Karpas-422 (cell line): ENCODE measurements around the gene SLC8A2. TPM values are rescaled to one million over a fixed set of nuclear protein-coding genes. Genes with fewer than 3 reads are reported as not detected.

Experiments
- DNase-seq: peaks from one replicate; pipeline ENCODE4 v3.0.0-alpha.2; 2015
- H2AFZ ChIP-seq: fragments of 200-600 bp; sonication (generic); 2 replicates; pipeline ENCODE4 v1.6.1; 2014; ENCODE audit warnings: antibody characterized with exemption, low read length, mixed read lengths
- H3K27ac ChIP-seq: fragments of 200-600 bp; sonication (generic); 2 replicates; pipeline ENCODE4 v1.5.1; 2014; ENCODE audit warnings: mild to moderate bottlenecking, low read length, moderate library complexity
- H3K27me3 ChIP-seq: fragments of 200-600 bp; sonication (generic); 2 replicates; pipeline ENCODE4 v1.6.1; 2014; ENCODE audit warnings: low read length, mixed read lengths
- H3K36me3 ChIP-seq: fragments of 200-600 bp; sonication (generic); 2 replicates; pipeline ENCODE4 v1.6.1; 2014; ENCODE audit warnings: low read length, mixed read lengths; ENCODE audit not compliant: insufficient read depth
- H3K4me1 ChIP-seq: fragments of 200-600 bp; sonication (generic); 2 replicates; pipeline ENCODE4 v1.6.1; 2014; ENCODE audit warnings: mild to moderate bottlenecking, low read length, mixed read lengths
- H3K4me2 ChIP-seq: fragments of 200-600 bp; sonication (generic); 2 replicates; pipeline ENCODE4 v1.6.1; 2014; ENCODE audit warnings: low read length, low read depth, mild to moderate bottlenecking; ENCODE audit not compliant: poor library complexity, severe bottlenecking
- H3K4me3 ChIP-seq: fragments of 200-600 bp; sonication (generic); 2 replicates; pipeline ENCODE4 v1.5.1; 2014; ENCODE audit warnings: mild to moderate bottlenecking, antibody characterized with exemption, low read length, mixed read lengths
- H3K79me2 ChIP-seq: fragments of 200-600 bp; sonication (generic); 2 replicates; pipeline ENCODE4 v1.6.1; 2014; ENCODE audit warnings: mild to moderate bottlenecking, low read length, mixed read lengths
- H3K9ac ChIP-seq: fragments of 200-600 bp; sonication (generic); 2 replicates; pipeline ENCODE4 v1.6.0; 2014; ENCODE audit warnings: low read length
- H3K9me2 ChIP-seq: fragments of 200-600 bp; sonication (generic), shearing (Covaris generic); replicated peaks from 2 replicates; pipeline ENCODE4 v1.6.0; 2014; ENCODE audit warnings: mild to moderate bottlenecking, low read length, moderate library complexity; ENCODE audit not compliant: insufficient read depth
- H3K9me3 ChIP-seq: fragments of 300-700, 200-600 bp; sonication (generic); 2 replicates; pipeline ENCODE4 v1.6.1; 2014; ENCODE audit warnings: low read length, mixed read lengths
- H4K20me1 ChIP-seq: fragments of 200-600 bp; sonication (generic); 2 replicates; pipeline ENCODE4 v1.6.1; 2014; ENCODE audit warnings: mild to moderate bottlenecking, antibody characterized with exemption, low read length, low read depth; ENCODE audit not compliant: insufficient read depth
- total RNA-seq: library from RNA; depleted of rRNA; stranded (reverse); fragments of >200 nt; shearing (Covaris generic); gene quantifications from 2 replicates; pipeline ENCODE4 v1.2.3, GENCODE V29; 2014; ENCODE audit warnings: low replicate concordance; rRNA removed

Gene SLC8A2, protein sequence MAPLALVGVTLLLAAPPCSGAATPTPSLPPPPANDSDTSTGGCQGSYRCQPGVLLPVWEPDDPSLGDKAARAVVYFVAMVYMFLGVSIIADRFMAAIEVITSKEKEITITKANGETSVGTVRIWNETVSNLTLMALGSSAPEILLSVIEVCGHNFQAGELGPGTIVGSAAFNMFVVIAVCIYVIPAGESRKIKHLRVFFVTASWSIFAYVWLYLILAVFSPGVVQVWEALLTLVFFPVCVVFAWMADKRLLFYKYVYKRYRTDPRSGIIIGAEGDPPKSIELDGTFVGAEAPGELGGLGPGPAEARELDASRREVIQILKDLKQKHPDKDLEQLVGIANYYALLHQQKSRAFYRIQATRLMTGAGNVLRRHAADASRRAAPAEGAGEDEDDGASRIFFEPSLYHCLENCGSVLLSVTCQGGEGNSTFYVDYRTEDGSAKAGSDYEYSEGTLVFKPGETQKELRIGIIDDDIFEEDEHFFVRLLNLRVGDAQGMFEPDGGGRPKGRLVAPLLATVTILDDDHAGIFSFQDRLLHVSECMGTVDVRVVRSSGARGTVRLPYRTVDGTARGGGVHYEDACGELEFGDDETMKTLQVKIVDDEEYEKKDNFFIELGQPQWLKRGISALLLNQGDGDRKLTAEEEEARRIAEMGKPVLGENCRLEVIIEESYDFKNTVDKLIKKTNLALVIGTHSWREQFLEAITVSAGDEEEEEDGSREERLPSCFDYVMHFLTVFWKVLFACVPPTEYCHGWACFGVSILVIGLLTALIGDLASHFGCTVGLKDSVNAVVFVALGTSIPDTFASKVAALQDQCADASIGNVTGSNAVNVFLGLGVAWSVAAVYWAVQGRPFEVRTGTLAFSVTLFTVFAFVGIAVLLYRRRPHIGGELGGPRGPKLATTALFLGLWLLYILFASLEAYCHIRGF
- total RNA-seq = 0.22 TPM in 1 of 2 replicates, not detected in the other

- Histone ChIP-seq H3K27me3 (no peaks in the 10 kb centered on the region), H3K4me2 (no peak within 1 kb of the TSS)
These were observed at the start of gene SLC8A2 for GRCh38 chr19:47471733-47472457. Gene SLC8A2 (minus strand): TSS chr19:47471893. CDS start chr19:47466403, 5,490 bp downstream.

GRCh38 chr19:47520839-47521238 is 49.1 kb upstream of the SLC8A2 start:
- H4K20me1 ChIP-seq = no peaks in the 10 kb centered on the region
- H3K27ac ChIP-seq = no peak overlapping the region
- no peaks in the 10 kb centered on the region for H3K79me2 ChIP-seq
- no peak overlapping the region for H3K9ac ChIP-seq
- H3K9me2 ChIP-seq = no peaks in the 10 kb centered on the region
- no peaks in the 10 kb centered on the region for H3K9me3 ChIP-seq
- no peak overlapping the region for H2AFZ ChIP-seq
- no peaks in the 10 kb centered on the region for H3K36me3 ChIP-seq
- H3K27me3 ChIP-seq = no peaks in the 10 kb centered on the region
- H3K4me2 ChIP-seq = no peak overlapping the region
- DNase-seq = no peak
- H3K4me3 ChIP-seq = no peak overlapping the region
- H3K4me1 ChIP-seq = peaks cover 7% of the 10 kb centered on the region

More at GRCh38 chr19:47471733-47472457, at the start of gene SLC8A2:
- Histone ChIP-seq H3K36me3 (no peaks in the 10 kb centered on the region), H4K20me1 (no peaks in the 10 kb centered on the region), H3K4me1 (no peaks in the 10 kb centered on the region), H3K27ac (no peak within 1 kb of the TSS), H2AFZ (no peak within 1 kb of the TSS), H3K4me3 (no peak within 1 kb of the TSS), H3K9me3 (no peaks in the 10 kb centered on the region), H3K79me2 (no peaks in the 10 kb centered on the region), H3K9ac (no peak within 1 kb of the TSS), H3K9me2 (no peaks in the 10 kb centered on the region)
- peak; percentile 89 for DNase-seq

- Histone ChIP-seq H3K4me1 (peaks cover 11% of the 10 kb centered on the region), H3K4me2 (no peak overlapping the region), H3K9me2 (no peaks in the 10 kb centered on the region), H3K36me3 (no peaks in the 10 kb centered on the region), H3K9ac (no peak overlapping the region), H3K27ac (no peak overlapping the region), H3K9me3 (no peaks in the 10 kb centered on the region), H3K4me3 (no peak overlapping the region), H3K79me2 (no peaks in the 10 kb centered on the region), H3K27me3 (no peaks in the 10 kb centered on the region), H2AFZ (no peak overlapping the region), H4K20me1 (no peaks in the 10 kb centered on the region)
- DNase-seq = no peak
These were observed 48.7 kb upstream of the SLC8A2 start for GRCh38 chr19:47520343-47520806.

- Histone ChIP-seq H3K27me3 (no peaks in the 10 kb centered on the region), H3K79me2 (peaks cover 10% of the 10 kb centered on the region), H4K20me1 (peaks cover 5% of the 10 kb centered on the region; the same call in 1 of the 2 replicates), H3K4me3 (no peak overlapping the region), H3K27ac (no peak overlapping the region), H2AFZ (no peak overlapping the region), H3K9me3 (no peaks in the 10 kb centered on the region), H3K9me2 (no peaks in the 10 kb centered on the region), H3K9ac (no peak overlapping the region), H3K4me1 (peaks cover 13% of the 10 kb centered on the region), H3K4me2 (no peak overlapping the region), H3K36me3 (no peaks in the 10 kb centered on the region)
- no peak for DNase-seq
These were observed 47.2 kb upstream of the SLC8A2 start for GRCh38 chr19:47518854-47519253.

DNA sequence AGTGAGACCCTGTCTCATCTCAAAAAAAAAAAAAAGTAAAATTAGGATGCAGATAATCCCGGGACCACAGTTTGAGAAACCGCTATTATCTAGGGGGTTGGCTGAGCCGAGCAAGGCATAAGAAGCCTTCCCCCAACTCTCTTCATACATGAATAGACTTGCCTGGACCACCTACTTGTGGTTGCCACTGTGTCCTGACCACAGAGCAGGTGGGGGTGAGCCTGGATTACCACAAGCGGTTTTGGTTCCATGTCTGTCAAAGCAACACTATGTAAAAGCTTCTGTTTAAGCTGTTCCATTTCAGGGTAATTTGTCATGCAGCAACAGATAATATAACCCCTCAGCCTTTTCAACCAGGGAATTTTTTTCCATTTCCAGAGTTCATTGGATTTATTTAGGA is 46.4 kb upstream of the SLC8A2 start:
- Histone ChIP-seq H3K9me2 (no peaks in the 10 kb centered on the region), H3K4me1 (peaks cover 21% of the 10 kb centered on the region), H3K27ac (no peak overlapping the region), H3K79me2 (peaks cover 17% of the 10 kb centered on the region), H4K20me1 (peaks cover 9% of the 10 kb centered on the region; the same call in 1 of the 2 replicates), H3K4me3 (no peak overlapping the region), H3K9me3 (no peaks in the 10 kb centered on the region), H3K36me3 (no peaks in the 10 kb centered on the region), H3K27me3 (no peaks in the 10 kb centered on the region), H2AFZ (no peak overlapping the region), H3K9ac (no peak overlapping the region), H3K4me2 (no peak overlapping the region)
- DNase-seq = no peak

DNA sequence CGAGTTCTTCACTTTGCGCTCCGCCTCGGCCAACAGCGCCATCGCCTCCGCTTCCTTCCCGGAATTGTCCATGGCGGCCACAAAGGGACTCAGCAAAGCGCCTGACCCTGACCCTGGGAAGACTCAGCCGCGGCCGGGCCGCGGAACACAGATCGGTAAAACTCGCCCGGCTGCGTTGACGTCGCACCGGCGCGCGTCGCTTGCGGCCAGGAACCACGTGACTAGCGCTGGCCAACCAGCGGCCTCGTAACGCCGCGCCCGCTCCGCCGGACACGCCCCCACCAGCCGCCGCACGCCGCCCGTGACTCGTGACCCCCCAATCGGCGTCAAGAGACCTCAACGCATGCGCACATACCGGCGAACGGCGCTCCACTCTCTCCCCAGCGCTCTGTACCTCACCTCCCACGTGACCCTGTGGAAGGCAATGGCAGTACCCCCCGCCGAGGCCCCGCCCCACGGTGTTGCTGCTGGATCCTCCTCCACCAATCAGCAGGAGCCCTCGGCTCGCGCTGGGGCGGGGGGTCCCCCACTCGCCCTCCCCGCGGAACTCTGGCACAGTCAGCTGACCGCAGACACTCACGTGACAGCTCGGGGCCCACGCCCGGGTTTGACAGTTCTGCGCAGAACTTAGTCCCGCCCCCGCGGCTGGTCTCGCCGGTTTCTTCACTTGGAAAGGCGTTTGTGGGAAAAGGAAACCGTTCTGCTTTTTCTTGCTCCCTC is 43.3 kb upstream of the SLC8A2 start, which contains the start of gene NAPA:
Gene NAPA (minus strand): TSS at position 195 of the 720 bp plus-strand sequence. CDS start 123 bp downstream, at position 72.
- no peaks in the 10 kb centered on the region for H3K9me2 ChIP-seq

DNA sequence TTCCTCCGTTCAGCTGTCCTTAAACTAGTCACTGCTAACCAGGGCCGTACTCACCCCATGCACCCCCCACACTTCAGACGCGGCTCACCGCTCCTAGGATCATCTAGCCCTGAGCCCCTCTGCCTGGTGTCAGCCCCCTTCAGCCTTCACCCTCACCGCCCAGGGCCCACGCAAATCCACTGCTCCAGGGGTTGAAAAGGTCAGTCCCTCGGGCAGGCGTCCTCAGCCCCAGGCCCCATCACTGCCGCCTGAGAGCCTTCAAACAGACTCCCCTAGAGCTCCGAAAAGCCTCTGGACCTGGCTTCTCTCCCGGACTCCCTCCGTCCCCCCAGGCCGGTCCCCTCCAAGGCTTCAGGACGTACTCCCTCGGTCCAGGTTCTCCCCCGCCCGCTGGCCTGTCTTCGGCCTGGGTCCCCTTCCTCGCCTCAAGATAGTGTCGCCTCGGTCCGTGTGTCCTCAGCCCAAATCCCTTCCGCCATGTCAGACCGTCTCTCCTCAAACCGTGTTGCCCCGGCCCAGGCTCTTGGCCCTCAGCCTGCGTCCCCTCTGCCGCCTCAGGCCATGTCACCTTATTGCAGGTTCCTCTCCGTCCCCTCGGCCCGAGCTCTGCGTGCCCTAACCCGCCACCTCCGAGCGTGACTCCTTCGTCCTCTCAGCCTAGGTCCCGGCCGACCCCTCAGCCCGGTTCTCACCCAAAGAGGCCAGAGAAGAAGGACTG is 42.6 kb upstream of the SLC8A2 start:
- no peaks in the 10 kb centered on the region for H3K36me3 ChIP-seq
- H3K27ac ChIP-seq = no peak overlapping the region
- DNase-seq = no peak
- peaks cover 28% of the 10 kb centered on the region for H3K4me1 ChIP-seq
- H3K9me2 ChIP-seq = no peaks in the 10 kb centered on the region
- H3K79me2 ChIP-seq = peaks cover 55% of the 10 kb centered on the region
- no peaks in the 10 kb centered on the region for H3K27me3 ChIP-seq
- H3K4me2 ChIP-seq = peak overlapping the region; percentile 67
- H2AFZ ChIP-seq = no peak overlapping the region
- no peaks in the 10 kb centered on the region for H3K9me3 ChIP-seq
- peak overlapping the region; percentile 96 for H3K9ac ChIP-seq
- H3K4me3 ChIP-seq = peak overlapping the region; percentile 99
- H4K20me1 ChIP-seq = peaks cover 24% of the 10 kb centered on the region

More for the DNA sequence above, 43.3 kb upstream of the SLC8A2 start, which contains the start of gene NAPA:
- Histone ChIP-seq H3K27ac (peak within 1 kb of the TSS; percentile 59), H3K9ac (peak within 1 kb of the TSS; percentile 96), H3K79me2 (peaks cover 48% of the 10 kb centered on the region), H4K20me1 (peaks cover 17% of the 10 kb centered on the region), H3K27me3 (no peaks in the 10 kb centered on the region), H3K4me1 (peaks cover 28% of the 10 kb centered on the region), H3K36me3 (no peaks in the 10 kb centered on the region), H2AFZ (peak within 1 kb of the TSS; percentile 96), H3K4me3 (peak within 1 kb of the TSS; percentile 99), H3K9me3 (no peaks in the 10 kb centered on the region), H3K4me2 (peak within 1 kb of the TSS; percentile 80)
- DNase-seq = peak; percentile 100
